PC-9 (cell line): Measurements from ENCODE around the gene TMEM63C.

Source experiments
- EZH2 ChIP-seq: fragments of 200-600 bp; sonication (generic); IDR thresholded peaks from 2 replicates; pipeline ENCODE4 v1.8.0; 2017; ENCODE audit warnings: antibody characterized with exemption, low read depth
- TF ChIP-seq, protein P1 (sequence below): fragments of 200-600 bp; sonication (generic); conservative IDR thresholded peaks from 2 replicates; pipeline ENCODE4 v1.6.1; 2017; ENCODE audit warnings: mixed run types, antibody characterized with exemption, mild to moderate bottlenecking, moderate library complexity

DNA sequence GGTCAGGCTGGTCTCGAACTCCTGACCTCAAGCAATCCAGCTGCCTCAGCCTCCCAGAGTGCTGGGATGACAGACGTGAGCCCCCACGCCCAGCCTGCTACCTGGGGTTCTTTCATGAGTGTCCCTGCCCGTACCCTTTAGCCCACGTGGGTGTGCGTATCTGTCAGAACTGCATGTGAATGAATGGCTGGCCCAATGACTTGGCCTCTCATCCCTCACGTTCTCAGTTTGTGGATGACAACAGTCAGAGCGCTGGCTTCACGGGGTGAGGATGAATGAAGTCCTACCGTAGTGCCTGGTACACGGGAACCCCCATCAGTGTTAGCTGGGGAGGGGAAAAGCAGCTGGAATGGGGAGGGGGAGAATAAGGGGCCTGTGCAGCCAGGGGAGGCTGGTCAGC lies 23.9 kb upstream of the TMEM63C start:
- TF ChIP-seq EZH2, result no peak
- TF ChIP-seq, protein P1, sequence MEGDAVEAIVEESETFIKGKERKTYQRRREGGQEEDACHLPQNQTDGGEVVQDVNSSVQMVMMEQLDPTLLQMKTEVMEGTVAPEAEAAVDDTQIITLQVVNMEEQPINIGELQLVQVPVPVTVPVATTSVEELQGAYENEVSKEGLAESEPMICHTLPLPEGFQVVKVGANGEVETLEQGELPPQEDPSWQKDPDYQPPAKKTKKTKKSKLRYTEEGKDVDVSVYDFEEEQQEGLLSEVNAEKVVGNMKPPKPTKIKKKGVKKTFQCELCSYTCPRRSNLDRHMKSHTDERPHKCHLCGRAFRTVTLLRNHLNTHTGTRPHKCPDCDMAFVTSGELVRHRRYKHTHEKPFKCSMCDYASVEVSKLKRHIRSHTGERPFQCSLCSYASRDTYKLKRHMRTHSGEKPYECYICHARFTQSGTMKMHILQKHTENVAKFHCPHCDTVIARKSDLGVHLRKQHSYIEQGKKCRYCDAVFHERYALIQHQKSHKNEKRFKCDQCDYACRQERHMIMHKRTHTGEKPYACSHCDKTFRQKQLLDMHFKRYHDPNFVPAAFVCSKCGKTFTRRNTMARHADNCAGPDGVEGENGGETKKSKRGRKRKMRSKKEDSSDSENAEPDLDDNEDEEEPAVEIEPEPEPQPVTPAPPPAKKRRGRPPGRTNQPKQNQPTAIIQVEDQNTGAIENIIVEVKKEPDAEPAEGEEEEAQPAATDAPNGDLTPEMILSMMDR, result no peak
